GM18526 (cell line): ENCODE data around the gene LYPD8.

ENCODE experiments used
- POLR2A ChIP-seq: IDR thresholded peaks from 3 replicates; pipeline ENCODE4 v1.6.1; 2011; ENCODE audit not compliant: insufficient read length; ENCODE audit errors: extremely low read depth

LYPD8 gene

GRCh38 chr1:248737457-248737856, 18.1 kb downstream of the LYPD8 start:
- no peak for TF ChIP-seq POLR2A

GRCh38 chr1:248736977-248737376, 18.6 kb downstream of the LYPD8 start:
- no peak for TF ChIP-seq POLR2A

GRCh38 chr1:248733566-248733965, 22.0 kb downstream of the LYPD8 start:
- TF ChIP-seq POLR2A = no peak

DNA sequence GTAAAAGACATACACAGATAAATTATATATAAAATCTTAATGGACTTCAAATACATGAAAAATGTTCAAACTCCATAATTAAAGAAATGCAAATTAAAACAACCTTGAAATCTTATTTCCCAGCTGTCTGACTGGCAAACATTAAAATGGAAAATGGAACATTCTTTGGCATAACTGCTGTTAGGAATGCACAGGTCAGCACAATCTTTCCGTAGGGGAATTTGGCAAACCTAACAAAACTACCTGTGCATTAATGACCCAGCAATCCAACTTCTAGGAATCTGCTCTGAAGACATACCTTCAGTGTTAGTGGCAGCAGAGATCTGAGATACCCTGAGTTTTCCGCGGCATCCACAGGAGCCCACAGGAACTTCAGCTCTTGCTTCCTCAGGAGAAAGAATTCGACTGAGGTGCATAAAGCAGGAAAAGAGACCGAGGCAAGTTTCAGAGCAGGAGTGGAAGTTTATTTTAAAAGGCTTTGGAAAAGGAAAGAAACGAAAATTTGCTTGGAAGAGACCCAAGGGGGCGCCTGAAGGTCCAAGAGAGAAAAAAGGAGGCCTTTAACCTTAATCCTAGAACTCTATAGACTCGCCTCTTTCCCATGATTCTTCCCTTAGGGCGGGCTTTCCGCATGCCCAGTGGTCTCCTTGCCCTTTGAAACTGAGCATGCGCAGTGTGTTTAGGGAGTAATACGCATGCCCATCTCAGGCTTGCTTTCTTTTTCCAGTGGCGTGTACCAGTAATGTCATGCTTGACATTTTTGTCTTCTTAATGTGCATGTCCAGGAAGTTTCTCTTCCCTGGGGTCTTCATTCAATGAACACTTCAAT, 24.8 kb downstream of the LYPD8 start:
- TF ChIP-seq POLR2A = no peak

DNA sequence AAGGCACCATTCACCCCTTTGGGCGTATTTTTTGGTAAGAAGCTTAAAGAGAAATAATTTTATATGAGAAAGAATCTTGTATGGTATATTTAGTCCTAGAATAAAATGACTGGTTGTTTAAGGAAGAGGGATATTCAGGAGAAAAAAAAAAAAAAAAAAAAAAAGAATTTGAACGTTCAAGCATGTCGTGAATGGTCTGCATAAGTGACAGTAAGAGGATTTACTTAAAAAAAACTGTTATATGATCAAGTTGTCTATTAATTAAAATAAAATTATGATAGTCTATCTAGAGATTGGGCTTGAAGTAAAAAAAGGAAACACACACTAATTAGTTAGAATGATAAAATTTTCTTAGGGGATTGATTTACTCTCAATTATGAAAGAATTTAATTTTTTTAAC, 41.3 kb downstream of the LYPD8 start:
- no peak for TF ChIP-seq POLR2A

GRCh38 chr1:248710305-248710900, 45.2 kb downstream of the LYPD8 start:
- TF ChIP-seq POLR2A = no peak

DNA sequence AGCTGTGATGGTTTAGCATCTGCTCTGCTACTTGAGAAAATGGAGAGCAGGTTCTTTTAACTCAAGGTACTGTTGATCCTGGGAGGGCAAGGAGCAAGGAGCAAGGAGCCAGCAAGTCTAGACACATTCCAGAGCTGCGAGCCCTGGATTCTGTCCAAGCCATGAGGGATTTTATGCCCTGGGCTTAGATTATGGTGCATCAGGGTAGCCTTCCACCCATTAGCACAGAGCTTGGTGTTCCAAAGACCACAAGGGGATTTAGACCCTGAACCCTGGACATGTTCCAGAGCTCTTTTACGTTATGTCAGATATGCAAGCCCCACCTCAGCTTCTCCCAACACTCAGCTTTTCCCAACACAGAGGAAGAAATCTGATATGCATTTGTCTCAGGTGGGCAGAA, 51.0 kb downstream of the LYPD8 start:
- TF ChIP-seq POLR2A = no peak

- no peak for TF ChIP-seq POLR2A
These were observed 51.9 kb downstream of the LYPD8 start for GRCh38 chr1:248703674-248704073.

DNA sequence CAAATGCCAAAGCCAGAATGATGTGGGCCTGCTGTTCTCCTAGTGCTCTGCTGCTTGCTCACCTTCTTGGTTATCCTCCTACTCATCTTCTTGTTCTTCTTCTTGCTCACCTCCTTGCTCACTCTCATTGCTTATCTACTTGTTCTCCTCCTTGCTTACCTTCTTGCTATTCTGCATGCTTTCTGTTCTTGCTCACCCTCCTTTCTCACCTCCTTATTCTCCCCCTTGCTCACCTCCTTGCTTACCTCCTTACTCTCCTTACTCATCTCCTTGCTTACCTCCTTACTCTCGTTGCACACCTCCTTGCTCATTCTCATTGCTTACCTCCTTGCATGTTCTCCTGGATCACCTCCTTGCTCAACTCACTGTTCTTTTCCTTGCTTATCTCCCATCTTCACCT, 52.8 kb downstream of the LYPD8 start, which contains the start of gene OR14I1:
Gene OR14I1 (minus strand): TSS at position 53 of the 400 bp plus-strand sequence.
- no peak for TF ChIP-seq POLR2A

- TF ChIP-seq POLR2A = no peak
These were observed 56.5 kb downstream of the LYPD8 start for GRCh38 chr1:248699099-248699498.

GRCh38 chr1:248697907-248698306, 57.7 kb downstream of the LYPD8 start:
- no peak for TF ChIP-seq POLR2A

GRCh38 chr1:248696774-248697173, 58.8 kb downstream of the LYPD8 start:
- no peak for TF ChIP-seq POLR2A

DNA sequence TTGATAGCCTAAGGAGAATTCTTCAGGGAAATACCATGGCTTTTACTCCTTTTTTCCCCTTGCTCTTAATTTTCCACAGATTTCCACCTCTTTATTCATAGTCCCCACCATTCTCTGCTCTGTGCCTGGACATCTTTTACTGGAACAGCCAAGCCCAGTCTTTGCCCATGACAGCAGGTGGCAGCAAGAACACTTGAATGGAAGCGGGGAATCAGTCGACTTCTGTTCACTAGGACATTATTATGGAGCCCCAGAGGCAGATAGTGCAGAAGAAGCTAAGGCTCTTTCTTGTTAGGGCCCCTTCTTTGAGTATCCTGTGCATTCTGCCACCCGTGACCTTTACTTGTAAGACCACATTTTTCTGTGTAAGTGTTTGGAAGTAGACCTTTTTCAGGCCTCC, 59.3 kb downstream of the LYPD8 start:
- TF ChIP-seq POLR2A = no peak

DNA sequence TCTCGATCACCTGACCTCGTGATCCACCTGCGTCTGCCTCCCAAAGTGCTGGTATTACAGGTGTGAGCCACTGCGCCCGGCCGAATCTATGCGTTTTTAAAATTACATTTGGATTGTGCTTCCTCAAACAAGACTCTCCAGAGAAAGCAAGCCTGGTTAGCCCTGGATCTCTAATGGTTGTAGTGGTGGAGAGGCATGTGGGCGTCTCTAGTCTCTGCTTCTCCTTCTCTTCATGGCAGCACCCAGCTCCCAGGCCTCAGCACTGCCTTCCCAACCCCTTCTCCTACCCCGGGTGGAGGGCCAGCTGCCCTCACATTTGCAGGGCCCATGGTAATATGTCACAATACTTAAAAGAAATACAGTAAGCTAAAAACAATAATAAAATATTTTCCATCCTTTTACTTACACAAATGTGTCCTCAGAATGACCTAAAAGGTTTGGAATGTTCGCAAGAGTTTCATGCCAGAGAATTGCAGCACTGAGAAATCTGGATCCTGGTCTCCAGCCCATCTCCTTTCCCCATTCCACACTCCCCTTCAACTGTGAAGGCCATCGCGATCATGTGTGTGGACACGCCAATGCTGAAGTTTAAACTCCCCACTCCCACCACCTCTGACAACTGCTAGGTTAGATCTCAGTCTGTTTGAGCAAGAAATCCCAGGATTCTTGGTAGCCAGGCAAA, 60.0 kb downstream of the LYPD8 start:
- no peak for TF ChIP-seq POLR2A

DNA sequence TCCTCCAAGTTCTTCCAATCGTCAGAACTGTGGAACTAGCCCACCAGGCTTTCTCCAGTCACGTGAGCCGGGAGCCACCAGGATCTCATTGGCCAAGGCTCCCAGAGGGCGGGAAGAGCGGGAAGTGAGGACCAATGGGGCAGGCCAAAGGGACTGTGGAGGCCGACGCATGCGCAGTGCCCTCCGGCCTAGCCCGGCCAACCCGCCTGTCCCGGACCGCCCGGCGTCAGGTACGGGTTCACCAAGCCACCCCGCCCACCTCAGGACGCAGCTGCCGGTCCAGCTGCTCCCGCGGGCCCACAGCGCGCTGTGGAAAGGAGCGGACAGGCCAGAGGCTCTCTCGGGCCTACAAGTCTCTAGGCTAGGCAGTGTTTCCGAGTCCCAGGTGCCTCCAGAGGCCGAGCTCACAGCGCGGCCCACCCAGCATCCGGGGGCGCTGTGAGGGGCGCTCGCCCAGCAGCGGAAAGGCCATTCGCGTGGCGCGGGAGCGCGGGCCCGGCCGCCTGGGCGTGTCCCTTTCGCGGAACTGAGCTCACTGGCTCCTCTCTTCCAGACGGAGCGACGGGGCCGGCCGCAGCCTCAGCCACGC, 63.9 kb downstream of the LYPD8 start:
- TF ChIP-seq POLR2A = no peak
